ENCODE results near the gene RYR1. TPM values are rescaled to one million over a fixed set of nuclear protein-coding genes. Genes with fewer than 3 reads are reported as not detected.
A peak's percentile ranks its signal among the peaks of the same experiment; 100 is the strongest.

The RYR1 gene
- total RNA-seq, 1 donor from 2014 or later = 0.03 TPM

DNA sequence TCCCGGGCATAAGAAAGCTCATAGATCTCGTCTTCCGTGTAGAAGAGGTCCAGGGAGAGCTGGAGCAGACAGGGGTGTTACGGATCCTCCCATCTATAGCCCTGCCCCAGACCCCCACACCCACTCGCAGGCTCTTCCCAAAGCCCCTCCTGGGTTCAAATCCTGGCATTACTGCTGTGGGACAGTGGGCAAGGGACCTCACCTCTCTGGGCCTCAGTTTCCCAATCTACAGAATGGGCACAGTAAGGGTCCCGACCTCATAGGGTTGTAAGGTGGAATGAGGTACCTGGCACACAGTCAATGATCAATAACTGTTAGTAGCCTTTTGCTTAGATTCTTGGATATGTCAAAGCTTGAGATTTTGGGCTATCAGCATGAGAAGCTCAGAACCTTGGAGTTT lies 20.1 kb upstream of the RYR1 start:
- DNase-seq (ENCODE audit: extremely low spot score, unreplicated experiment) = no peak
- Mint-ChIP-seq H3K4me1 (ENCODE audit: unreplicated experiment) (peaks cover 10% of the 10 kb centered on the region), H3K36me3 (ENCODE audit: unreplicated experiment) (peaks cover 2% of the 10 kb centered on the region), H3K9me3 (ENCODE audit: unreplicated experiment) (no peaks in the 10 kb centered on the region), H3K27ac (ENCODE audit: unreplicated experiment) (no peak overlapping the region), H3K4me3 (ENCODE audit: unreplicated experiment) (no peak overlapping the region), H3K27me3 (ENCODE audit: unreplicated experiment) (peaks cover 18% of the 10 kb centered on the region)
- TF ChIP-seq, protein P1, sequence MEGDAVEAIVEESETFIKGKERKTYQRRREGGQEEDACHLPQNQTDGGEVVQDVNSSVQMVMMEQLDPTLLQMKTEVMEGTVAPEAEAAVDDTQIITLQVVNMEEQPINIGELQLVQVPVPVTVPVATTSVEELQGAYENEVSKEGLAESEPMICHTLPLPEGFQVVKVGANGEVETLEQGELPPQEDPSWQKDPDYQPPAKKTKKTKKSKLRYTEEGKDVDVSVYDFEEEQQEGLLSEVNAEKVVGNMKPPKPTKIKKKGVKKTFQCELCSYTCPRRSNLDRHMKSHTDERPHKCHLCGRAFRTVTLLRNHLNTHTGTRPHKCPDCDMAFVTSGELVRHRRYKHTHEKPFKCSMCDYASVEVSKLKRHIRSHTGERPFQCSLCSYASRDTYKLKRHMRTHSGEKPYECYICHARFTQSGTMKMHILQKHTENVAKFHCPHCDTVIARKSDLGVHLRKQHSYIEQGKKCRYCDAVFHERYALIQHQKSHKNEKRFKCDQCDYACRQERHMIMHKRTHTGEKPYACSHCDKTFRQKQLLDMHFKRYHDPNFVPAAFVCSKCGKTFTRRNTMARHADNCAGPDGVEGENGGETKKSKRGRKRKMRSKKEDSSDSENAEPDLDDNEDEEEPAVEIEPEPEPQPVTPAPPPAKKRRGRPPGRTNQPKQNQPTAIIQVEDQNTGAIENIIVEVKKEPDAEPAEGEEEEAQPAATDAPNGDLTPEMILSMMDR (IDR thresholded peaks at IDR 0.05) = no peak

DNA sequence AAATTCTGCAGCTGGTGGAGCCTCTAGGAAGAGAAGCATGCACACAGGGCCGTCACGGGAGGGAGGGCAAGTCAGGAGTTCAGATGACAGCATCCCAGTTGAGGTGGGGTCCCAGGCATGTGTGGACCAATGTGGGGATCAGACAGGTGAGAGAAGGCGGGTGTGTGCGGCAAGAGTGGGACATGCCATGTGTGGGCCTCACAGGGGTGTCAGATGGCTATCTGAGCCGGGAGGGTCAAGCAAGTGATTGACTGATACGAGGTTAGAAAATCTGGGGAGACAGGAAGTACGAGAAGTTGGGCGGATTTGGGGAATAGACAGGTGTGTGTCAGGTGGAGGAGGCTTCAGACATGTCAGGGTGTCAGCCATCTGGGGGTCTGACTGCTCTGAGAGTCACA lies 16.3 kb upstream of the RYR1 start:
- TF ChIP-seq, protein P1 (IDR thresholded peaks at IDR 0.05) = no peak
- H3K4me3 Mint-ChIP-seq (ENCODE audit: unreplicated experiment) = peak overlapping the region; percentile 56

DNA sequence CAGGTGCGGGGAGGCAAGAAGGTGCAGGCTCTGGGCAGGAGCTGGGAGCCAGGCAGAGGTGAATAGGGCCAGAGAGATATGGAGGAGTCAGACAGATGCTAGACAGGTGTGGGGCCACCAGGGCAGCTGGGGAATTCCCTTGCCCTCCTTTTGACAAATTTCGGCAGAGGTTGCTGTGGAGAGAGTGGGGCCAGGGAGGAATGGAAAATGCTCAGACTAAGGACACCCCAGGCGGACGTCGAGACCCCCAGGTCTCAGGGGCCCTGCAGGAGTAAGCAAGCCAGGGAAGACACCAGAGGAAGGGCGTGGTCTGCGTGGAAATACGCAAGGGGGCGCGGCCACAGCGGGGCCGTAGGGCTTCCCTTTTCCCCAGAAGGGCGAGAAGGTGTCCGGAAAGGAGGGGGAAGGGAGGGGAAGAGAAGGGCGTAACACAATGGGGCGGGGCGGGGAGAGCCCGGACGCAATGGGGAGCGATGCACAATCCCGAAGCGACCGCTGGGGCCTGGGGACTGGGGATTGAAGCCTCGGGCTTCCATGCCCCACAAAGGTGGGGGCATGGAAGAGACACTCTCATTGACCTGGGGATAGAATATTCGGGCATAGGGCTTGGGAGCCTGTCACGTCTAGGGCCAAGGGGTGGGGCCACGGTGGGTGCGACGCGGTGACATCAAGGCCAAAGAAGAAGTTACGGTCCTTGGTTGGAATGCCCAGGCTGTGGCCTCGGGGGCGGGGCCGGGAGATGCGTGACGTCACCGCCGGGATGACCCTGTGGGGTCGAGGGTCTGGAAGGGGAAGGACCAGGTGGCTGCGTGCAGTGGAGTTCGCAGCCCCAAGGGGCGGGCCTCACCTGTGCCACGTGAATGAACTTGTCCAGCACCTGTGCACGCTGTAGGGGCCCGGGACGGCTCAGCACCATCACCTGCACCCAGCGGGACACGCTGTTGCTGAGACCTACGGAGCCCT lies 15.7 kb upstream of the RYR1 start:
- peaks cover 25% of the 10 kb centered on the region for H3K27me3 Mint-ChIP-seq (ENCODE audit: unreplicated experiment)
- peaks cover 10% of the 10 kb centered on the region for H3K4me1 Mint-ChIP-seq (ENCODE audit: unreplicated experiment)
- H3K9me3 Mint-ChIP-seq (ENCODE audit: unreplicated experiment) = no peaks in the 10 kb centered on the region
- no peak overlapping the region for H3K27ac Mint-ChIP-seq (ENCODE audit: unreplicated experiment)
- TF ChIP-seq, protein P1 (IDR thresholded peaks at IDR 0.05) = no peak
- no peaks in the 10 kb centered on the region for H3K36me3 Mint-ChIP-seq (ENCODE audit: unreplicated experiment)
- peak overlapping the region; percentile 56 for H3K4me3 Mint-ChIP-seq (ENCODE audit: unreplicated experiment)
- no peak for DNase-seq (ENCODE audit: extremely low spot score, unreplicated experiment)

More for the DNA sequence above, 16.3 kb upstream of the RYR1 start:
- Mint-ChIP-seq H3K4me1 (ENCODE audit: unreplicated experiment) (peaks cover 10% of the 10 kb centered on the region), H3K36me3 (ENCODE audit: unreplicated experiment) (no peaks in the 10 kb centered on the region), H3K27me3 (ENCODE audit: unreplicated experiment) (peaks cover 25% of the 10 kb centered on the region), H3K27ac (ENCODE audit: unreplicated experiment) (no peak overlapping the region), H3K9me3 (ENCODE audit: unreplicated experiment) (no peaks in the 10 kb centered on the region)
- no peak for DNase-seq (ENCODE audit: extremely low spot score, unreplicated experiment)

DNA sequence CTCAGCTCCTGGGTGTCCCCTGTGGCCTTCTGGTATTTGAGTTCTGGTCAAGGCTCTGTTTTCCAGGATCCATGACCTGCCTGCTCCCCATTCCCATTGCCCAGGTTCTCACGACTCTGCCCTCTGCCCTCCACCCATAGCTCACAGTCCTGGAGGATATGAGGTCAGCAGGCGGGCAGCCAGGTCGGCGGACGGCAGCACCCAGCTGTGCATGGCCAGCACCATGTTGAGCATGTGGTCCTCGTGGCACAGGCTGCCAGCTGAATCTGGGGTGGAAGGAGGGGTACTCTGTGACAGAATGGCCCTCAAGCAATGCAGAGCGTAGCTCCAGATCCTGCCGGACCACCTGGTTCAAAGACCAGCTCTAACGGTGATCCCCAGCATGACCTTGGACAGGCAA lies 12.6 kb upstream of the RYR1 start:
- no peaks in the 10 kb centered on the region for H3K9me3 Mint-ChIP-seq (ENCODE audit: unreplicated experiment)
- no peak overlapping the region for H3K27ac Mint-ChIP-seq (ENCODE audit: unreplicated experiment)
- no peak for DNase-seq (ENCODE audit: extremely low spot score, unreplicated experiment)
- no peak overlapping the region for H3K4me3 Mint-ChIP-seq (ENCODE audit: unreplicated experiment)
- TF ChIP-seq, protein P1 (IDR thresholded peaks at IDR 0.05) = no peak
- H3K27me3 Mint-ChIP-seq (ENCODE audit: unreplicated experiment) = peaks cover 25% of the 10 kb centered on the region
- peaks cover 10% of the 10 kb centered on the region for H3K4me1 Mint-ChIP-seq (ENCODE audit: unreplicated experiment)
- no peaks in the 10 kb centered on the region for H3K36me3 Mint-ChIP-seq (ENCODE audit: unreplicated experiment)

DNA sequence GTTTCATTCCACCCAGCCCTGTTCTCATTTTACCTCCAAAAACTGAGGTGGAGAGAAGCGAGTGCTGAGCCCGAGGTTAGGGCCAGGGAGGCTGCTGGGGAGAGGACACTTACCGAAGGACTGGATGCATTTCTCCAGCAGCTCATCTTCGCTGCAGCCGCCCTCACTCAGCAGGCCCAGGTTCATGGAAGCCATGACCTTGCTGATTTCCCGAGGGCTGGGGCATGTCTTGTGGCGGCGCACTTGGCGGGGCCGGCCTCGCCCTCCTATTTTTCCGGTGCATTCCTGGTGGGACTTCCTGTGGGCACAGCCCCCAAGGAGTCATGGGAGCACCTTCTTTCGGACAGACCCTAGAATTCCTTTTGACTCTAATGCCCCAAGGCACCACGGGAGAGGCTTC lies 11.6 kb upstream of the RYR1 start:
- peaks cover 11% of the 10 kb centered on the region for H3K4me1 Mint-ChIP-seq (ENCODE audit: unreplicated experiment)
- H3K27me3 Mint-ChIP-seq (ENCODE audit: unreplicated experiment) = peaks cover 22% of the 10 kb centered on the region

More for the DNA sequence above, 11.6 kb upstream of the RYR1 start:
- TF ChIP-seq, protein P1 (IDR thresholded peaks at IDR 0.05) = no peak
- DNase-seq (ENCODE audit: extremely low spot score, unreplicated experiment) = no peak
- Mint-ChIP-seq H3K36me3 (ENCODE audit: unreplicated experiment) (no peaks in the 10 kb centered on the region), H3K4me3 (ENCODE audit: unreplicated experiment) (no peak overlapping the region), H3K9me3 (ENCODE audit: unreplicated experiment) (no peaks in the 10 kb centered on the region), H3K27ac (ENCODE audit: unreplicated experiment) (no peak overlapping the region)
